HG03432 (cell line): ENCODE data around the gene RNF220.

Experiments
- ATAC-seq: cut with Tn5 transposase; IDR thresholded peaks from one replicate; pipeline ENCODE4 v1.9.1; 2021; ENCODE audit warnings: mild to moderate bottlenecking, moderate library complexity; ENCODE audit not compliant: unreplicated experiment

RNF220 gene

DNA sequence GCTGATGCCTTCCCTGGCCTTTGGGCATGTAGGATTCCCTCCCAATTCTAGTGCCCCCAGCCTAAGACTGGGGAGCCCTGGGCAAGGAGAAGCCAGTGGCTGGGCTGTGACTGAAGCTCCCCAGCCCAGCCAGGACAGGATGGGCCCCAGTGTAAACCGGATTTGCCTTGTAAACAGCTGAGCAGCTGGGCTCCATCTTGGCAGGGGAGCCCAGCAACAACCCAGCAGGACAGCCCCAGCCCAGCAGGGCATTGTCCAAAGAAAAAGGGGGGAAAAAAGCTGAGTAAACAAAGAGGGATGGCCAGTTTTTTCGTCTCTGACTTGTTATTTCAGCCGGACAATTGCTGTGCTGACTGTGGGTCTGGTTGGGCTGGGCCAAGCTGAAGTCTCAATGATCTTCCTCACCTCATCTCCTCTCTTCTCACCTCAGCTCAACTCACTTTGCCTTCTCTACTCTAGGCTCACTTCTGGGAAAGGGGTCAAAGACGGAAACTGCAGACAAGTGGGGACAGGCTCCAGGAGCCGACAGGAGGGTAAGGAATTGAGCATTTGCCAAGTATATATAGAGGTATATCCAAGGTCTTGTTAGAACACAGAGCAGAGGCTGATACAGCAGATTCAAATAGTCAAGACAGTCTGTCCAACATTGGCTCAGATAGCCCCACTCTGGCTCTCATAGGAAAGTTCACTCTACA is 171.5 kb downstream of the RNF220 start:
- no peak for ATAC-seq

DNA sequence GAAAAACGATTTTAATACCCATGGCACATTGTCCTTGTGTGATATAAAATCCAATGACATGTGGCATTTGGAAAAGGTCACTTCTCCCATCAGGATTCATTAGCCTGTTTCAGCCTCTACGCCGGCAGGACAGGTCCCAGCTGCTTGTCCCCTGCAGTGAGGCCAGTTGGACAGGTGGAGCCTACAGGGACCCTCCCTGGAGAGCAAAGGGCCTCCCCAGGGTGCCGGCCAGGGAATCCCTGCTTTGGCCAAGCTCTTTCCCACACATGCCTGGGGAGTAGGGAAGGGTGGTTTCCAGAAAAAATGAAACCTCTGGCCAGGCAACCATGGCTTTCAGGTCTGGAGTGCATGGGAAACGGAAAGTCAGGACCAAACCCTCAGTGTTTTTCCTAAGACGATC is 176.2 kb downstream of the RNF220 start:
- ATAC-seq = no peak

DNA sequence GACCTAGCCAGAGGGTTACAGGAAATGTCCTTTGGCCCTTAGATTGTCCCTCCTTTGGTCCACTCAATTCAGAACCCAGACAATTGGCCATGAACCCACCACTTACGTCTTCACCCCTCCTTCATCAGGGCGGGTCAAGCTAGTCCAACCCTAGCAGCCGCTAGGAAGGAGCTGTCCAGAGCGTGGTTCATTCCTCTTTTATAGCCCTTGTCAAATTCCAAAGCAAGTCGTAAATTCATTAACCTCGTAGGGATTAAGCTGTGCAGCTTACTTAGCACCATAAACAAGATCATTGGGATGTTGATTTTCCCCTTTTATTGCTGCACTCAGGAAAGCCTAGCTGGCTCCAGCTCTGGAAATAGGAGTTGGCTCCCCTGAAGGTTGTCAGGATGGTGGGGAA is 179.1 kb downstream of the RNF220 start:
- no peak for ATAC-seq

DNA sequence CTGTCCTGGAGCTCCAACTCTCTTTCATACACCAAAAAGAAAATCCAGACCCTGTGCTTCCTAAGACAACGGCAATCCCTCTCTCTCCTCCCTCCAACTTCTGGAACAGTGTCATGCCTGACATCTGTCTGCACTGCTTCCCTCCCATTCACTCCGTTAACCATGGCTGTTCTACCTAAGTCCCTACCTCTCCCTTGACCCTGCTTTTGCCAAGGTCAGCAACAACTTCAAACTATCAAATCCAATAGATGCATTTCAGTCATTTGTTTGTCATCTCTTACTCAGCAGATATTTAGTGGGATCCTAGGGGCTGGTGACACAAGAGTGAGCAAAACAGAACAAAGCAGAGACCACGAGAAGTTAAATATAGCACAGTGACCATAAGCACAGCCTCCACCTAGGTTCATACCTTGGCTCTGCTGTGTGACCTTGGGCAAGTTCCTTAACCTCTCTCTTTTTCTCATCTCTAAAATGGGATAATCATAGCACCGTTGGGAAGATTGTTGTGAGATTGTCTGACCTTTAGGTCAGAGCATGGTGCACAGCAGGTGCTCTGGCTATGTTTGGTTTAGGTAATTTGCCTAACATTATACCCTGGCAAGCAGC is 180.4 kb downstream of the RNF220 start:
- no peak for ATAC-seq

DNA sequence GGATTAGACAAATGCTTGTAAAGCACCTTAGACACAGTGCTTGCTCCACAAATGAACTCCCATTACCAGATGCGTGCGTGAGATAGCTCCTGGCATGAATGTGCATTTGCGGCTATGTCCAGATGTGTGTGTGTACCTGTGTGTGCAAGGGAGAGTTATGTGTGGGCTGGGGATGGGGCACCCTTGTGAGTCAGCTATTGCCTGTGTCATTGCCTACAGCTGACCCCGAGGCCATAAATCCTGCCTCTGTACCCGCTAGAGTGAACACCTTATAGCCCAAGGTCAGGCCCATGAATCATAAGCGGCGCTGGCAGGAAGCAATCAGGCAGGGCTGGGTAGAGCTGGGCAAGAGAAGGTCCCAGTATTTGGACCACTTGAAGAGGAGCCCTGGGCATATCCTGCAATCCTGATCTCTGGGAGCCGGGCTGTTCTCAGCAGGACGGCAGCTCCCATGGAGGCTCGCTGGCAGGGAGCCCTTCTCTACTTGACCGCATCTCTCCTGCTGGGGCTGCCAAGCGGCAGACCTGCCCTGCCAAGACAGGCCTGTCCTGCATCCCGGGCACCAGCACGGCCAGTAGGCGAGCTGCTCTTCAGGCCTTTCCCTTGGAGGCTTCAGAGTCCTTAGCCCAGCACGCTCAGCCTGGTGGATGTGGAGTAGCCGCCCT is 182.9 kb downstream of the RNF220 start:
- no peak for ATAC-seq

DNA sequence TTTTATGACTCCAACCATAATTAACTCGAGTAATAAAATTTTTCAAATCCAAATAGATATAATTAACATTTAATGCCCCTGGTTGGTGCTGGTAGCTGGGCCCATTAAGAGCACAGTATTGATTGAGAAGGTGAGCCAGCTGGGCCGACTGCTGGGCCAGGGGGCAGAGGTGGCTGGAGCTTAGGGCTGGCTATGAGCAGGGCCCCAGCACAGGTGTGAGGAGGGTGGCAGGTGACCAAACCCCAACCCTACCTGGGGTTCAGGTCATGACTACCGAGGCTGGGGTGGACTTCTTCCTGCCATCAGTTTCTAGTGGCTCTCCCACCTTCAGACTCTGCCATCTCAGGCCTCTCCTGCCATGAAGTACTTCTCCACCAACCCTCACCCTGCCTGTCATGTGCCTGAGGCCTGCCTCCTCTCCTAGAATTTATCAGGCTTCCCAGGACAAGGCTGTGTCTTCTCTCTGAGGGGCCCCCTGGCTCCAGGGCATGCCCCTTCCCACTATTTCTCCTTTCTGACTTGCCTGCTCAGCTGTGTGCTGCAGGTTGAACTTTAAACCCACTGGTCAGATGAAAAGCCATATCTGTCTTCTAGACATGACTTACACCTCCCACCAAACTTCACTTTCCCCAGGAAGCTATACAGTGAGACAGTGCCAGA is 183.6 kb downstream of the RNF220 start:
- no peak for ATAC-seq

DNA sequence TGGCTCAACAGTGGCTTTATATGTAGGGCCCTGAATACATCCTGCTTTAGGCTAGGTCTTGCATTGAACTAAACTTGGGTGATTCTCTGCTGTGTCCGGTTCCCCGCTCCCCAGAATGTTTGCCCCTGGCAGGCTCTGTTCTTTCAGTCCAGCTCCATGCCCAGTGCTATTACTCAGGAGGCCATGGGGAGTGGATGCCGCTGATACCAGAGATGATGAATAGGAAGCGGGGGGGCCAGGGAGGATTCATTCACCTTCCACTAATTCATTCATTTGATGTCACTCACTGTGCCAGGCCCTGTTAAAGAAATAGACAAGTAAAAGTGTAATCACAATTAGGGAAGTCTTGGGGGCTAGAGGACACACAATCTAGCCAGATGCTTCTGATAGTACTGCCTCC is 185.4 kb downstream of the RNF220 start:
- no peak for ATAC-seq

DNA sequence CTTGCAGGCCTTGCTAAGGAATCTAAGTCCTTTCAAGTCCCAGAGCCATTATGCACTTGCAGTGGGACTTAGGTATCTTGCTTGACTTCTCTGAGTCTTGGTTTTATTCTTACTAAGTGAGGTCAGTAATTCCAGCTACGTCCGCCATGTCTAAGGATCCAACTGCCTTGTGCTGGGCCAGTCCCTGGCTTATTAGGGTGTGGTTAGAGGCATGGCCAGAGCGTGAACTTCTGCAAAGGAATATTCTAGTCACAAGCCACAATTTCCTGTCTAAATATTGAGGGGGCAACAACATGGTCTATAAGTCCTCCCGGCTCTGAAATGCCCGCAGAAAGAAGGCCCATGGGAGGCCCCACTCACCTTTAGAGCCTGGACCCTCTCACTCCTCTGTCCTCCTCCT is 186.3 kb downstream of the RNF220 start:
- no peak for ATAC-seq

DNA sequence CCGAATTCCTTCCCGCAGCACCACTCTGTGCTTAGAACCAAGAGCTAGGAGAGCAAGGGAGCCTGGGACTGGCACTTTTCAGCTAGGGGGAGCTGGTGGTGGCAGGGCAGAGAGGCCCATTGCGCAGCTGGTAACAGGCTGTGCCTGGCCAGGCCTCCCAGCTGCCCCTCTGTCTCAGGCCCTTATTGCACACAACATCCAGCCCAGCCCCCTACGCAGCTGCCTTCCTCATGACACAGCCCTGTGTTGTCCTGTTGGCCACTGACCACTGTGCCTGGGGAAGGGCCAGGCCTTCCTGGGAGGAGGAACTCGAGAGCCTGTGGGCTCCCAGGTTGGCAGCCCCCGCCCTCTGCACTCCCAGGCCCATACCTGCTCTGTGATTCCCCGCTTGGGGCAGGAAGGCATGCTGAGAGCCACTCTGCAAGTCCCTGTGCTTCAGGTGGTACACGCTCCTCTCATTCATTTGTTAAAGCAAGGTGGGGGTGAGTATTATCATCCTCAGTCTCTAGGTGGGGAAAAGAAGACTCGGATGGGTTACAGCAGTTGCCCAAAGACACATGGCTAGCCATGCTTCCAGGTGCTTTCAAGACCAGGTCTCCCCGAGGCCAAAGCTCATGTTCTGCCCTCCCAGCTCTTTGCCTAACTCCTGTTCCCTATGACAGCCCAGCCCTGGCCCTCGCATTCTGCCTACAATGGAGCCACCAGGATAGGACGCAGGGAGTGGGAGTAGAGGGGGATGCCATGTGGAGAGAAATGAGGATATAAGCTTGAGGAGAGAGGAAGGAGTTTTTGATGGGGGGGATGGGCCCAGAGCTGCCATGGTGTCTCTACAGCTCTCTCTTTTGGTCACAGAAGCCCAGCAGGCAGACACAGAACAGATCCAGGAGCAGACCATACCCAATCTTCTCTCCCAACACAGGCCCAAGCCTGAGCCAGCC is 187.4 kb downstream of the RNF220 start:
- ATAC-seq = no peak

DNA sequence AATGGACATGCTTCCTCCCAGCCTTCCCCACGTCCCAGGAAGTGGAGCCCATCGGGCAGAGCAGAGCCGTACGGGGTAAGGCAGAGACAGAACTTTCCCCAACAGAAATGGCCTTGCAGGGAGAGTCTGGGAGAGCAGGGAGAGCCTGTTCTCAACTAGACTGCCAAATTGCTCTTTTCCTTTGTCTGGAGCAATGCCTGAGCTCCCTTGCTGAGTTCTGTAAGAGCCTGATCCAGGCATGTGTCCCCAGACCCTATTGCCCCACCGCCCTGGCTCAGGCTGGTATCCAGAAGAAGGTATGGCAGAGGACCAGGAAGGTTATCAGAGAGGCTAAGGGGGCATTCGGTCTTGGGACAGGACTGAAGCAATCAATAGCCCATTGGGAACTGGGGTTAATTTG is 189.3 kb downstream of the RNF220 start:
- no peak for ATAC-seq

DNA sequence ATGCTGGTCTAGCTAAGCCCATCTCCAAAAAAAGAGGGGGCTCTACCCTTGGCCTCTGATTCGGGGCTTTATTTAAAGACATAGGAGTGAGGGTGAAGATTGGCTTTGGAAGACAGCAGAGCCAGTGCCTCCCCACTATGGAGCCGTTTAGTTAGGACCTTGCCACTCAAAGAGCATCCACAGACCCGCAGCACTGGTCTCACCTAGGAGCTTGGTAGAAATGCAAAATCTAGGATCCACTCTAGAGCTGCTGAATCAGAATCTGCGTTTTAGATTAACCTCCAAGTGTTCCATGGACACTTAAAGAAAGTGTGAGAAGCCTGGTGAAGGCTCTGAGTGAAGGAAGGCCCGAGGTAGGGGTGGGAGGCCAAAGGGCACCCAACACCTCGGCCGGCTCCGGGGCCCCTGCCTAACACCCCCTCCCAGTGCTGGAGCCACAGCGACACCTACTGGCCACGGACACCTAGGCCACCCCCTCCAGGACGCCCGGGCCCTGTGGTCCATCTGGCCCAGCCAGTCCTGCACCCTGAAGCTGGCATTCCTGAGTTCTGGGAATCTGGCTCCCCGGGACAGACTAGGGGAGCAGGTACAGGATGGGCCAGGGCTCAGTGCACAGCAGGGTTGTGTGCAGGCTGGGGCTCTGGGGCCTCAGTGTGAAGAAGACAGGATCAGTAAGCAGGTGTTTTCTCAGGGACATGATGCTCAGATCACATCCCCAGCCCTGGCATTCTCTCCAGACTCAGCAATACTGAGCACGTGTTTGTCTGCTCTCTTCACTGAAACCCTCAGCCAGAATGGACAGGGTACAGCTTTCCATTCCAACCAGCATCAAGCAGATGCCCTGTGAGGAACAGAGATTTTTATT is 190.0 kb downstream of the RNF220 start:
- peak; percentile 60 for ATAC-seq

DNA sequence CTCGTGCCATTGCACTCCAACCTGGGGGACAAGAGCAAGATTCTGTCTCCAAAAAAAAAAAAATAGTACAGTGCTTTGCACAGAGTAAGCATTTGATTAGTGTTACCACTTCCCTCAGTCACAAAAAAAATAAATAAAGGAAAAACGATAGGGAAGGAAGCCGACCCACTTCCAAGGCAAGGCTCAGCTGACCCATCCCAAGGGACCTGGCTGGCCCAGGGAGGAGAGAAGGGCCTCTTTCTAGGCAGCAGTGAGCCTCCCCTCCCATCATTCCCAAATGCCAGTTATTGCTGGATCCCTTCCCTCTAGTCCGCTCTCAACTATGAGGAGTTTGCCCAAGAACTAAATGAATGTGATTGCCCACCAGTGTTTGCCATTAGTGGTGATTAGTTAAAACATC is 191.5 kb downstream of the RNF220 start:
- ATAC-seq = no peak

DNA sequence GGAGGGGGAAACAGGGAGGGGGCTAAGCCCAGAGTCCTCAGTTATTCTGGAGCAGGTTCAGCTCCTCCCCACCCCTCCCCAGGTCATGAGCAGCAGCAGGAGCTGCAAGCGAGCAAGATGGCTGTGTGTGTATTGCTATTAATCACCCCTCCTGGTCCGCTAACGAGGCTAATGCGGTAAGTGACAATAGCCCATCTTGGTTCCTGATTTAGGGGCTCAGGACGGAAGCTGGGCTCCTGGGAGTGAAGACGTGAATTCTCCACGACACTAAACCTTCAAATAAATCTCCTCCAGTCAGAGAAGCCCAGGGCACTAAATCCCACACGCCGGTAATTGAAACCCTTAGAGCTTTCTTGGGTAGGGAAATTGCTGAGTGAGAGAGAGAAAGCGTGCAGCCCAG is 193.1 kb downstream of the RNF220 start:
- ATAC-seq = no peak

DNA sequence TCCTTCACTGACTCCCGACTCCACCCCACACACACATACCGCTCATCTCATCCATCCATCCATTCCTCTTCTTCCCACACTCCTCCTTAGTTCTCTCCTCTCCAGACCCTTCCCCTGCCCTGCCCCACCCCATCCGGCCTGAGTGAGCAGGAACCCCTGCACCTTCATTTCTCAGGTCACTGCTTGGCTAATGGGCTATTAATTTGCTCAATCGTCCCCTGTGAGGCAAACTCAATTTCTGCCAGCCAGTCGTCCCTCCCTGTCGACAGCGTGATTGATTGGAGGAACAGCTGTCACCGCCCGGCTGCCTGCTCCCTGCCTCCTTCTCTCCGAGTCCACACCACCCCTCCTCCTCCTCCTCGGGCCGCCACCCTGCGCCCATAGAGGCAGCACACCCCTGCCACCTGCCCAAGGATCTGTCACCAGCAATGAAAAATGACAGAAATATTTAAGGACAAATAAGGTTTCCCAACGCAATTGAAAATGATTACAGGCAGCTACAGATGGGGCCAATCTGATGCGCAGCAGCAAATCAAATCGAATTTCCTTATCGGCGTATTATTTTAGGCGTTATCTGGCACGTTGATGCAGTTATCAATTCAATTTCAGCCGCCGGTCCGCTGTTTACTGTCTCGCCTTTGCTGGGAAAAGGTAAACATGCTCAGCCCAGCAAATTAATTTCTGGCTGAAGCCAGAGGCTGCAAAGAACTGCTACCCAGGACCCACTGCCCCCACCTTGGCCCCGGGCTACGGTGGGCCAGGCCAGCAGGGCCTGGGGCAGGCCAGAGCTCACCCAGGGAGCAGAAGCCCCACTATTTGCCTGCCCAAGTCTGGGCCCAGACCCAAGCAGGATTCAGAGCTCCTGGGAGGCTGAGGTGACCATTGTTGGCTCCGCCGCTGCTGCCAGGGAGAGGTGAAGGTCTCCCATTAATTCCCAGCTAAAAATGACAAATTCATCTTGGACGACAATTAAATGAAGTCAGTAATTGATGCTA is 197.9 kb downstream of the RNF220 start:
- ATAC-seq = no peak

DNA sequence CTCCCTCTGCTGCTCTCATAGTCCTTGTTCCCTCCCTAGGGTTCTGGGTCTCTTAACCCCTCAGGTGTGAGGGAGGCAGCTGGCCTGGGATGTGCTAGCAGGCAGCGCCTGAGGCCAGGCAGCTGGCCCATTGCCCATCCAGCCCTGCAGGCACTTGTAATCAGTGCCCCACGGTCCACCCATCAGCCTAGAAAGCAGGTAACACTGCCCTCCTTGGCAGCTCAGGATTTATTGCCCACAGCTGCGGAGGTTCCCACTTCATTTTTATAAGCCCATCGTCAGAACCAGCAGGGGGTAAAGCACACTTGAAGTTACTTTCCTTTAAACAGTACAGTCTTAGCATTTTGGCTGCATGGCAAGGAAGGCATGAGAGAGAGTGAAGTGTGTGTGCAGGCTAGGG is 198.7 kb downstream of the RNF220 start:
- no peak for ATAC-seq

DNA sequence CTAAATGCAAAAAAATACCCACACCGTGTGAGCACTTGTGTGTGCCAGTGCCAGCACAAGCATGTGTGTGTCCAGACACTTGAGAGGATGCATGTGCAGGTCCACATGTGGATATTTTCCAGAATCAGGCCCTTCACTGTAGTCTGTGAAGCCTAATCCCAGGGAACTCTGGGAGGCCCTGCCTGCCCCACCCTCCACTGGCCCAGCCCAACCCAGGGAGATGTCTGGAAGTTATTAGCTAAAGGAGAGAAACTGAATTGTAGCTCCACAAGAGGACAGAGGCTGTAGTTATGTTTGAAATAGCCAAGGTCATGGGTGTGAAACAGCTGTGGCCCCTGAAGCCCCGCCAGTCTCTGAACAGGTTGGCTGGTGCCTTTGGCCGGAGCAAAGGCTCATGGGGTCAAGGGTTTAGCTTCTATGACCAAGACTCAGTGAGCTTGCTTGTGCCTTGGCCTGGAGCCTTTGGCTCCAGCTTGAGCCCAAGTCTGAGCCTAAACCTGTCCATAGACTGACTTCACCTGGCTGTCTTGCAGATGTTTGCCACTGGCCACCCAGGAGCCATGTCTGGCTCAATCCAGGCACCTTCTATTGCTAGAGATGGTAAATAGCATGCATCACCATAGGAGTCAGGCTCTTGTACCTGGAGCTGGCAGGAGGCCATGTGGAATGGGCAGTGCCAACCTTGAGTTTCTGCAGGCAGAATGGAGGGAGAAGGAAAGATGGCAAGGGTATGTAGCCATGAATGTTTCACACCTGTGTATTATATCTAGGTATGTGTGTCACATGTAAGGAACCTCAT is 199.3 kb downstream of the RNF220 start:
- ATAC-seq = no peak

DNA sequence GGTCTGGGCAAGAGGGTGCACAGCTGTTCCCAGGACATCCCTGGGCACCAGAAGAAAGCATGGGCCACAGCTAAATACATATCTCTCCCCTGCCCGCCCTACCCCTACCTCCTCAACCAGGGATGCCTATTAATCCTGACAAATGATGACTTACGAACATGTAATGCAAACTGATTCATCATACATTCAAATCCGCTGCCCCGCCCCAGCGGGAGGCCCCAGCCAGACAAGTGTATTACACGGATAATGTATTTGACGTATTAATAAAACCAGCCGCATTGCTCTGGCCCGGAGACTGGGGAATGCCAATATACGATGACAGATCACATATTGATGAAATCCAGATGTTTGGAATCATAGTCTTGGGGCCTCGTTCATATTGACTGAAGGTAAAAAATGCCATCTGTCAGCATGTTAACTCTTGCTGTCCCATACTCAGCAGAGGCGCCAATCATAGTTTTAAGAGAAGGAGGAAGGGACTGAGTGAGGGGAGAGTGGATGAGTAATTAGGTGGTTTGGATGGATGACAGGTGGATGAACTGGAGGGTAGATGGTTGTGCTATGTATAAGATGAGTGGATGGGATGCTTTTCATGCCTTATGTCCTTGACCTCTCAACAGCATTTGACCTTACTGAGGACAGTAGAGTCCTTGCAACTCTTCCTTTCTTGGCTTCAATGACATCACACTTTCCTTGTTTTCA is 201.0 kb downstream of the RNF220 start:
- no peak for ATAC-seq
